Activated naive CD4-positive, alpha-beta T cell treated with anti-CD3 and anti-CD28 coated beads, Interleukin-2, amount 10 ng/mL, durations not matched to agents 7 days and 5 days (primary cell): ENCODE data around the gene VENTX.

Experiments used
- CTCF ChIA-PET: fragments of 350-600 bp; sonication (Branson Sonifier 250); formaldehyde crosslinking; loops from one replicate; lab custom pipeline; 2021; ENCODE audit warnings: antibody characterized with exemption; lab: Charles Lee
- DNase-seq: peaks from one replicate; pipeline ENCODE4 v3.0.0-alpha.2; 2020
- H3K27ac Mint-ChIP-seq: one replicate; pipeline ENCODE4 v1.8.0; 2021; ENCODE audit warnings: mild to moderate bottlenecking, moderate library complexity, mixed read lengths
- H3K27me3 Mint-ChIP-seq: one replicate; pipeline ENCODE4 v1.8.0; 2021; ENCODE audit warnings: mild to moderate bottlenecking, mixed read lengths
- H3K36me3 Mint-ChIP-seq: one replicate; pipeline ENCODE4 v1.8.0; 2021; ENCODE audit warnings: mixed read lengths
- H3K4me1 Mint-ChIP-seq: one replicate; pipeline ENCODE4 v1.8.0; 2021; ENCODE audit warnings: mixed read lengths
- H3K4me3 Mint-ChIP-seq: one replicate; pipeline ENCODE4 v1.8.0; 2021; ENCODE audit warnings: mild to moderate bottlenecking, moderate library complexity, mixed read lengths
- H3K9me3 Mint-ChIP-seq: one replicate; pipeline ENCODE4 v1.8.0; 2021; ENCODE audit warnings: mixed read lengths

VENTX gene

DNA sequence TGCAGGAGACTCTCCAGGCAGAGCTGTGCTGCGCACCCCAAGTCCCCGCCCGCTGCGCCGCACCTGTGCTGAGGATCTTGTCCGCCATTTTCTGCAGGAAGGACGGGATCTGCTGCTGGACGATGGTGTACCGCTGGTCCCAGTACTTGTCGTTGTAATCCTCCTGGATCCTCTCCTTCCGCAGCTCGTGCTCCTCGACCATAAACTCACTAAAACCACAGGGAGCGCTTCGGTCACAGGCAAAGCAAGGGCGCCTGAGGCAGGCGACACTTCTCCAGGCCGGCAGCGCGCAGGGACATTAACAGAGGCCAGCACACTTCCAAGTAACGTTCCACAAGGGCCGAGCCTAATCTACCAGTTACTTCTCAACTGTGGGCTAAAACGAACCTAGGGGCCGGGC is 52.1 kb downstream of the VENTX start:
- H3K27me3 Mint-ChIP-seq: no peaks in the 10 kb centered on the region
- H3K27ac Mint-ChIP-seq: no peak overlapping the region
- CTCF ChIA-PET: no interaction called here
- no peak overlapping the region for H3K4me3 Mint-ChIP-seq
- no peak for DNase-seq
- no peaks in the 10 kb centered on the region for H3K9me3 Mint-ChIP-seq
- no peaks in the 10 kb centered on the region for H3K4me1 Mint-ChIP-seq
- peaks cover 55% of the 10 kb centered on the region for H3K36me3 Mint-ChIP-seq
